ENCODE measurements around the gene SLC13A1. TPM values are rescaled to one million over a fixed set of nuclear protein-coding genes. Genes with fewer than 3 reads are reported as not detected.

Gene SLC13A1
- total RNA-seq, 1 experiment from 2014 or later = 0.04 TPM

DNA sequence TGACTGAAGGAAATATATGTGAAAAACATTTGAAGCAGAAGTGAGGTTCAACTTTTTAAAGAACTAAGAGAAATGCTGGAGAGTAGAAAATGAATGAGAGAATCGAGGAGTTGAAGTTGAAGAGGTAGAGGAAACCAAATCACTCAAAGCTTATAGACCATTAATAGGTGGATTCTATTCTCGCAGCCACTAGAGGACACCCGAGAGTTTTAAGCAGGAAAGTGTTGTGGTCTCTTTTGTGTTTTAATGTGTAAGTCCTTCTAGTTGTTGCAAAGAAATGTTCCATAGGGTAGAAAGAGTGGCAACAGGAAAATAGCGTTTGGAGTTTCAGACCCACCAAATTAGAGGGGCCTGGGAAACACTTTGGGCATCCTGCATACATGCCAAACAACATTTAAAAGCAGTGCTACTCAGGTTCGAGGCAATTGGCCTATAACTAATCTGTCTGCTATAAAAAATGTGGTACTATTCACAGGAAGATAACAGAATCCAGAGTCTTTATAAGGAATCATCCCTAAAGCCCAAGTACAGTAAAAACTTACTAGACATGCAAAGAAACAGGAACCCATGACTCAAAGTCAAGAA is 129.0 kb downstream of the SLC13A1 start (continued):
- TF ChIP-seq, protein P1, sequence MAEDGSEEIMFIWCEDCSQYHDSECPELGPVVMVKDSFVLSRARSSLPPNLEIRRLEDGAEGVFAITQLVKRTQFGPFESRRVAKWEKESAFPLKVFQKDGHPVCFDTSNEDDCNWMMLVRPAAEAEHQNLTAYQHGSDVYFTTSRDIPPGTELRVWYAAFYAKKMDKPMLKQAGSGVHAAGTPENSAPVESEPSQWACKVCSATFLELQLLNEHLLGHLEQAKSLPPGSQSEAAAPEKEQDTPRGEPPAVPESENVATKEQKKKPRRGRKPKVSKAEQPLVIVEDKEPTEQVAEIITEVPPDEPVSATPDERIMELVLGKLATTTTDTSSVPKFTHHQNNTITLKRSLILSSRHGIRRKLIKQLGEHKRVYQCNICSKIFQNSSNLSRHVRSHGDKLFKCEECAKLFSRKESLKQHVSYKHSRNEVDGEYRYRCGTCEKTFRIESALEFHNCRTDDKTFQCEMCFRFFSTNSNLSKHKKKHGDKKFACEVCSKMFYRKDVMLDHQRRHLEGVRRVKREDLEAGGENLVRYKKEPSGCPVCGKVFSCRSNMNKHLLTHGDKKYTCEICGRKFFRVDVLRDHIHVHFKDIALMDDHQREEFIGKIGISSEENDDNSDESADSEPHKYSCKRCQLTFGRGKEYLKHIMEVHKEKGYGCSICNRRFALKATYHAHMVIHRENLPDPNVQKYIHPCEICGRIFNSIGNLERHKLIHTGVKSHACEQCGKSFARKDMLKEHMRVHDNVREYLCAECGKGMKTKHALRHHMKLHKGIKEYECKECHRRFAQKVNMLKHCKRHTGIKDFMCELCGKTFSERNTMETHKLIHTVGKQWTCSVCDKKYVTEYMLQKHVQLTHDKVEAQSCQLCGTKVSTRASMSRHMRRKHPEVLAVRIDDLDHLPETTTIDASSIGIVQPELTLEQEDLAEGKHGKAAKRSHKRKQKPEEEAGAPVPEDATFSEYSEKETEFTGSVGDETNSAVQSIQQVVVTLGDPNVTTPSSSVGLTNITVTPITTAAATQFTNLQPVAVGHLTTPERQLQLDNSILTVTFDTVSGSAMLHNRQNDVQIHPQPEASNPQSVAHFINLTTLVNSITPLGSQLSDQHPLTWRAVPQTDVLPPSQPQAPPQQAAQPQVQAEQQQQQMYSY (CRISPR knock-in tag; IDR thresholded peaks at IDR 0.05) = no peak
- TF ChIP-seq, protein P2, sequence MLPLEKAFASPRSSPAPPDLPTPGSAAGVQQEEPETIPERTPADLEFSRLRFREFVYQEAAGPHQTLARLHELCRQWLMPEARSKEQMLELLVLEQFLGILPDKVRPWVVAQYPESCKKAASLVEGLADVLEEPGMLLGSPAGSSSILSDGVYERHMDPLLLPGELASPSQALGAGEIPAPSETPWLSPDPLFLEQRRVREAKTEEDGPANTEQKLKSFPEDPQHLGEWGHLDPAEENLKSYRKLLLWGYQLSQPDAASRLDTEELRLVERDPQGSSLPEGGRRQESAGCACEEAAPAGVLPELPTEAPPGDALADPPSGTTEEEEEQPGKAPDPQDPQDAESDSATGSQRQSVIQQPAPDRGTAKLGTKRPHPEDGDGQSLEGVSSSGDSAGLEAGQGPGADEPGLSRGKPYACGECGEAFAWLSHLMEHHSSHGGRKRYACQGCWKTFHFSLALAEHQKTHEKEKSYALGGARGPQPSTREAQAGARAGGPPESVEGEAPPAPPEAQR (CRISPR knock-in tag; IDR thresholded peaks at IDR 0.05) = no peak
- TF ChIP-seq SMAD4 (CRISPR knock-in tag; IDR thresholded peaks at IDR 0.05) (no peak), SP1 (CRISPR knock-in tag; conservative IDR thresholded peaks at IDR 0.05) (no peak), ZBTB21 (CRISPR knock-in tag; IDR thresholded peaks at IDR 0.05; ENCODE audit: borderline replicate concordance) (no peak), CREM (CRISPR knock-in tag; IDR thresholded peaks at IDR 0.05) (no peak), KAT7 (CRISPR knock-in tag; IDR thresholded peaks at IDR 0.05; ENCODE audit: borderline replicate concordance) (no peak), ZNF396 (CRISPR knock-in tag; IDR thresholded peaks at IDR 0.05; ENCODE audit: borderline replicate concordance) (no peak), E2F5 (CRISPR knock-in tag; IDR thresholded peaks at IDR 0.05) (no peak)

GRCh38 chr7:123067814-123068213 is 132.0 kb downstream of the SLC13A1 start:
- no peak overlapping the region for H3K27ac Mint-ChIP-seq
- no peak overlapping the region for H3K4me3 Mint-ChIP-seq
- ATAC-seq (no peak), DNase-seq (ENCODE audit: low spot score) (no peak)
- TF ChIP-seq, protein P3, sequence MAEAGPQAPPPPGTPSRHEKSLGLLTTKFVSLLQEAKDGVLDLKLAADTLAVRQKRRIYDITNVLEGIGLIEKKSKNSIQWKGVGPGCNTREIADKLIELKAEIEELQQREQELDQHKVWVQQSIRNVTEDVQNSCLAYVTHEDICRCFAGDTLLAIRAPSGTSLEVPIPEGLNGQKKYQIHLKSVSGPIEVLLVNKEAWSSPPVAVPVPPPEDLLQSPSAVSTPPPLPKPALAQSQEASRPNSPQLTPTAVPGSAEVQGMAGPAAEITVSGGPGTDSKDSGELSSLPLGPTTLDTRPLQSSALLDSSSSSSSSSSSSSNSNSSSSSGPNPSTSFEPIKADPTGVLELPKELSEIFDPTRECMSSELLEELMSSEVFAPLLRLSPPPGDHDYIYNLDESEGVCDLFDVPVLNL (CRISPR knock-in tag; IDR thresholded peaks at IDR 0.05; ENCODE audit: borderline replicate concordance, low read depth) = no peak
- no peak for TF ChIP-seq CREM (CRISPR knock-in tag; IDR thresholded peaks at IDR 0.05)
- TF ChIP-seq, protein P4, sequence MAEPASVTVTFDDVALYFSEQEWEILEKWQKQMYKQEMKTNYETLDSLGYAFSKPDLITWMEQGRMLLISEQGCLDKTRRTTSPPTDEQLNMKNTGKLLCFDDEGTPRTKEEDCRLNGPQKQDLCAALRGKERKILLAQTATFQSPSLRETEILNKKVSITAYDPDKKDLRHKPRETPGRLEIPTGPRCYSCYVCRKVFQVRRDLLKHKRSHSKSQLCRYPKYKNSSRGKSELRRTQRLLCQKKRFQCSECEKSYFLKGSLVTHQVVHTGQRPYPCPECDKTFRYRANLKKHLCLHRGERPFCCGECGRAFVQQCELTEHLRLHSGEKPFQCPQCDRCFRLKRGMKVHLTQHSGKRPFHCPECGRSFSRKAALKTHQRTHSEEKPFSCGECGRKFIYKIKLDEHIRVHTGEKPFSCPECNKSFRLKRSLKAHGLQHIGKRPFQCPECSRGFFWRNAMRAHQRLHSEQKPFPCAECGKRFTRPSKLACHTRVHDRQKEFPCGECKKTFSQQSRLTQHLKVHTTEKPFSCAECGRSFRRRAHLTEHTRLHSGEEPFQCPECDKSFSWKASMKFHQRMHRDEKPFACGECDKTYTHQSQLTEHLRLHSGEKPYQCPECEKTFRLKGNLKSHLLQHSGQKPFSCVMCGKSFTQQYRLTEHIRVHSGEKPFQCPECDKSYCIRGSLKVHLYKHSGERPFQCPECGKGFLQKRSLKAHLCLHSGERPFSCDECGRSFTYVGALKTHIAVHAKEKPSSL (CRISPR knock-in tag; conservative IDR thresholded peaks at IDR 0.05) = no peak
- TF ChIP-seq EMX1 (CRISPR knock-in tag; IDR thresholded peaks at IDR 0.05) = no peak
- TF ChIP-seq IRF2 (CRISPR knock-in tag; IDR thresholded peaks at IDR 0.05; ENCODE audit: borderline replicate concordance, low read depth) = no peak
- no peak for TF ChIP-seq JUN (CRISPR knock-in tag; IDR thresholded peaks at IDR 0.05)
- no peak for TF ChIP-seq NFYB (CRISPR knock-in tag; conservative IDR thresholded peaks at IDR 0.05; ENCODE audit: low read depth)
- no peak for TF ChIP-seq NR2C2 (CRISPR knock-in tag; IDR thresholded peaks at IDR 0.05)
- TF ChIP-seq MAX (CRISPR knock-in tag; IDR thresholded peaks at IDR 0.05) = no peak
- TF ChIP-seq ZNF281 (CRISPR knock-in tag; IDR thresholded peaks at IDR 0.05) = no peak
- ChIA-PET POLR2A (no interaction called here), CTCF (no interaction called here)
- no peaks in the 10 kb centered on the region for H3K4me1 Mint-ChIP-seq
- peaks cover 3% of the 10 kb centered on the region; the same call in 1 of the 2 replicates for H3K9me3 Mint-ChIP-seq
- H3K27me3 Mint-ChIP-seq (ENCODE audit: low read depth) = no peaks in the 10 kb centered on the region
- no peaks in the 10 kb centered on the region for H3K36me3 Mint-ChIP-seq
